A673 (cell line): ENCODE data around the gene DES.

Source experiments
- CTCF ChIP-seq: fragments of 300-800, 200-600 bp; sonication (generic); conservative IDR thresholded peaks from 2 replicates; pipeline ENCODE4 v1.5.1; 2017; ENCODE audit warnings: low read depth, mild to moderate bottlenecking, antibody characterized with exemption, low read length, moderate library complexity, mixed read lengths
- EZH2 ChIP-seq: fragments of 200-600 bp; sonication (generic); IDR thresholded peaks from 2 replicates; pipeline ENCODE4 v1.6.1; 2017; ENCODE audit warnings: borderline replicate concordance, low read depth, mild to moderate bottlenecking, mixed read lengths, antibody characterized with exemption, low read length; ENCODE audit not compliant: poor library complexity, severe bottlenecking

GRCh38 chr2:219405958-219406860 lies 12.0 kb upstream of the DES start:
- TF ChIP-seq CTCF (no peak), EZH2 (no peak)
